Activated CD8-positive, alpha-beta T cell treated with anti-CD3 and anti-CD28 coated beads, Interleukin-2, amount 10 ng/mL, durations not matched to agents 7 days and 5 days (primary cell): ENCODE data around the gene EIF2D. TPM values are rescaled to one million over a fixed set of nuclear protein-coding genes. Genes with fewer than 3 reads are reported as not detected.

Source experiments
- ATAC-seq: fragments of 150-1000 bp; cut with Tn5 transposase; one replicate; pipeline ENCODE4 v1.10.0; 2021; ENCODE audit warnings: moderate library complexity
- CTCF ChIA-PET: fragments of 350-600 bp; sonication (Branson Sonifier 250); formaldehyde crosslinking; loops from one replicate; lab custom pipeline; 2021; ENCODE audit warnings: antibody characterized with exemption; lab: Charles Lee
- POLR2A ChIA-PET: fragments of 350-600 bp; sonication (Branson Sonifier 250); formaldehyde crosslinking; loops from one replicate; lab custom pipeline; 2021; ENCODE audit warnings: antibody characterized with exemption; lab: Charles Lee
- DNase-seq: peaks from one replicate; pipeline ENCODE4 v3.0.0-alpha.2; 2020
- H3K27ac Mint-ChIP-seq: one replicate; pipeline ENCODE4 v1.8.0; 2021; ENCODE audit warnings: mild to moderate bottlenecking, mixed read lengths
- H3K27me3 Mint-ChIP-seq: one replicate; pipeline ENCODE4 v1.8.0; 2021; ENCODE audit warnings: low read depth, mixed read lengths
- H3K36me3 Mint-ChIP-seq: one replicate; pipeline ENCODE4 v1.8.0; 2021; ENCODE audit warnings: low read depth, mixed read lengths
- H3K4me1 Mint-ChIP-seq: one replicate; pipeline ENCODE4 v1.8.0; 2021; ENCODE audit warnings: low read depth, mixed read lengths
- H3K4me3 Mint-ChIP-seq: one replicate; pipeline ENCODE4 v1.8.0; 2021; ENCODE audit warnings: mild to moderate bottlenecking, mixed read lengths
- H3K9me3 Mint-ChIP-seq: one replicate; pipeline ENCODE4 v1.8.0; 2022; ENCODE audit warnings: mixed read lengths; ENCODE audit not compliant: insufficient read depth
- total RNA-seq, 2 experiments: library from RNA; stranded (reverse); gene quantifications; one replicate each; pipeline ENCODE4 v1.2.3, GENCODE V29; 2021

EIF2D gene
- total RNA-seq, 2 experiments from 2014 or later, result 41.6 to 45.1 TPM

- POLR2A ChIA-PET, result interaction anchor here (1.0 to 3.4 kb wide), 5 partner anchors 9 to 18 kb away, joined by 3 to 30 read pairs (median 7); no protein-coding TSS in a partner anchor
- peak overlapping the region; percentile 7 for H3K4me3 Mint-ChIP-seq
Measured at GRCh38 chr1:206569556-206569955, 42.7 kb downstream of the EIF2D start.

GRCh38 chr1:206568779-206569352 lies 43.4 kb downstream of the EIF2D start:
- peak overlapping the region; percentile 79 for H3K27ac Mint-ChIP-seq
- H3K9me3 Mint-ChIP-seq, result no peaks in the 10 kb centered on the region
- POLR2A ChIA-PET, result interaction anchor here (0.7 to 3.4 kb wide), 8 partner anchors 9 to 99 kb away, joined by 3 to 30 read pairs (median 4); partner anchors contain the start of gene IKBKE
- H3K27me3 Mint-ChIP-seq, result no peaks in the 10 kb centered on the region
- H3K4me3 Mint-ChIP-seq, result peak overlapping the region; percentile 62
- ATAC-seq (peak; percentile 31), DNase-seq (no peak)
- H3K36me3 Mint-ChIP-seq, result peaks cover 95% of the 10 kb centered on the region
- CTCF ChIA-PET, result interaction anchor here (0.8 to 23.3 kb wide), 11 partner anchors 9 to 98 kb away, joined by 3 to 728 read pairs (median 6); no protein-coding TSS in a partner anchor
- H3K4me1 Mint-ChIP-seq, result peaks cover 100% of the 10 kb centered on the region

More at GRCh38 chr1:206569556-206569955, 42.7 kb downstream of the EIF2D start:
- CTCF ChIA-PET, result interaction anchor here (1.0 to 23.3 kb wide), 6 partner anchors 9 to 94 kb away, joined by 3 to 728 read pairs (median 14); no protein-coding TSS in a partner anchor
- DNase-seq, result no peak
- Mint-ChIP-seq H3K4me1 (peaks cover 100% of the 10 kb centered on the region), H3K27ac (peak overlapping the region; percentile 79), H3K27me3 (no peaks in the 10 kb centered on the region), H3K9me3 (no peaks in the 10 kb centered on the region), H3K36me3 (peaks cover 95% of the 10 kb centered on the region)
- ATAC-seq, result no peak

GRCh38 chr1:206568256-206568655 lies 44.0 kb downstream of the EIF2D start:
- Mint-ChIP-seq H3K4me3 (peak overlapping the region; percentile 62), H3K27me3 (no peaks in the 10 kb centered on the region), H3K9me3 (no peaks in the 10 kb centered on the region), H3K36me3 (peaks cover 96% of the 10 kb centered on the region), H3K27ac (peak overlapping the region; percentile 90), H3K4me1 (peaks cover 100% of the 10 kb centered on the region)
- ATAC-seq (peak; percentile 17), DNase-seq (no peak)
- ChIA-PET CTCF (interaction anchor here (0.8 to 23.3 kb wide), 10 partner anchors 10 to 97 kb away, joined by 3 to 728 read pairs (median 6); no protein-coding TSS in a partner anchor), POLR2A (interaction anchor here (0.7 to 3.4 kb wide), 8 partner anchors 8 to 98 kb away, joined by 3 to 30 read pairs (median 4); partner anchors contain the start of gene IKBKE)

GRCh38 chr1:206566999-206567398 lies 45.3 kb downstream of the EIF2D start:
- Mint-ChIP-seq H3K36me3 (peaks cover 97% of the 10 kb centered on the region), H3K27ac (peak overlapping the region; percentile 90), H3K4me1 (peaks cover 100% of the 10 kb centered on the region), H3K4me3 (peak overlapping the region; percentile 62), H3K9me3 (no peaks in the 10 kb centered on the region), H3K27me3 (no peaks in the 10 kb centered on the region)
- POLR2A ChIA-PET, result interaction anchor here (1.0 to 6.2 kb wide), 8 partner anchors 9 to 96 kb away, joined by 3 to 60 read pairs (median 6); partner anchors contain the start of genes DYRK3 and RASSF5
- no peak for ATAC-seq
- CTCF ChIA-PET, result interaction anchor here (0.7 to 23.3 kb wide), 6 partner anchors 9 to 88 kb away, joined by 3 to 728 read pairs (median 27); no protein-coding TSS in a partner anchor
- DNase-seq, result no peak

- H3K4me3 Mint-ChIP-seq, result peak overlapping the region; percentile 62
- ATAC-seq (no peak), DNase-seq (no peak)
- no peaks in the 10 kb centered on the region for H3K9me3 Mint-ChIP-seq
- peaks cover 100% of the 10 kb centered on the region for H3K4me1 Mint-ChIP-seq
- ChIA-PET CTCF (interaction anchor here (1.1 to 23.3 kb wide), 5 partner anchors 8 to 75 kb away, joined by 5 to 728 read pairs (median 49); no protein-coding TSS in a partner anchor), POLR2A (interaction anchor here (1.0 to 6.2 kb wide), 7 partner anchors 8 to 69 kb away, joined by 3 to 60 read pairs (median 6); partner anchors contain the start of genes DYRK3 and RASSF5)
- peak overlapping the region; percentile 90 for H3K27ac Mint-ChIP-seq
- H3K36me3 Mint-ChIP-seq, result peaks cover 97% of the 10 kb centered on the region
- H3K27me3 Mint-ChIP-seq, result no peaks in the 10 kb centered on the region
Measured at GRCh38 chr1:206565995-206566394, 46.3 kb downstream of the EIF2D start.

- CTCF ChIA-PET, result interaction anchor here (1.2 to 23.3 kb wide), 5 partner anchors 10 to 101 kb away, joined by 3 to 728 read pairs (median 40); no protein-coding TSS in a partner anchor
- Mint-ChIP-seq H3K27ac (peak overlapping the region; percentile 90), H3K36me3 (peaks cover 99% of the 10 kb centered on the region), H3K9me3 (no peaks in the 10 kb centered on the region), H3K4me1 (peaks cover 88% of the 10 kb centered on the region), H3K27me3 (no peaks in the 10 kb centered on the region), H3K4me3 (peak overlapping the region; percentile 62)
- ATAC-seq, result peak; percentile 14
- POLR2A ChIA-PET, result interaction anchor here (1.3 to 6.2 kb wide), 7 partner anchors 8 to 20 kb away, joined by 4 to 60 read pairs (median 8); no protein-coding TSS in a partner anchor
- DNase-seq, result no peak
Measured at GRCh38 chr1:206563367-206564207, 48.7 kb downstream of the EIF2D start.

GRCh38 chr1:206560007-206560716 lies 52.1 kb downstream of the EIF2D start:
- H3K4me3 Mint-ChIP-seq, result peak overlapping the region; percentile 86
- no peak for ATAC-seq
- H3K9me3 Mint-ChIP-seq, result no peaks in the 10 kb centered on the region
- H3K36me3 Mint-ChIP-seq, result peaks cover 76% of the 10 kb centered on the region
- H3K27me3 Mint-ChIP-seq, result no peaks in the 10 kb centered on the region
- H3K27ac Mint-ChIP-seq, result peak overlapping the region; percentile 82
- H3K4me1 Mint-ChIP-seq, result peaks cover 69% of the 10 kb centered on the region
- ChIA-PET CTCF (interaction anchor here (0.8 to 23.3 kb wide), 7 partner anchors 8 to 98 kb away, joined by 3 to 728 read pairs (median 7); partner anchors contain the start of gene IKBKE), POLR2A (interaction anchor here (0.5 to 11.9 kb wide), 5 partner anchors 8 to 90 kb away, joined by 3 to 276 read pairs (median 5); partner anchors contain the start of gene IKBKE)
- DNase-seq, result no peak

GRCh38 chr1:206559672-206559995 lies 52.6 kb downstream of the EIF2D start:
- H3K4me3 Mint-ChIP-seq, result peak overlapping the region; percentile 86
- DNase-seq (no peak), ATAC-seq (no peak)
- no peaks in the 10 kb centered on the region for H3K9me3 Mint-ChIP-seq
- H3K4me1 Mint-ChIP-seq, result peaks cover 69% of the 10 kb centered on the region
- peaks cover 71% of the 10 kb centered on the region for H3K36me3 Mint-ChIP-seq
- ChIA-PET POLR2A (interaction anchor here (0.5 to 11.9 kb wide), 5 partner anchors 8 to 89 kb away, joined by 3 to 276 read pairs (median 9); partner anchors contain the start of gene IKBKE), CTCF (interaction anchor here (0.8 to 23.3 kb wide), 7 partner anchors 8 to 97 kb away, joined by 3 to 728 read pairs (median 7); partner anchors contain the start of gene IKBKE)
- H3K27ac Mint-ChIP-seq, result peak overlapping the region; percentile 82
- no peaks in the 10 kb centered on the region for H3K27me3 Mint-ChIP-seq

GRCh38 chr1:206558794-206559671 lies 53.2 kb downstream of the EIF2D start:
- Mint-ChIP-seq H3K36me3 (peaks cover 65% of the 10 kb centered on the region), H3K27ac (peak overlapping the region; percentile 82), H3K4me1 (peaks cover 69% of the 10 kb centered on the region), H3K9me3 (no peaks in the 10 kb centered on the region), H3K27me3 (no peaks in the 10 kb centered on the region), H3K4me3 (peak overlapping the region; percentile 86)
- ATAC-seq (no peak), DNase-seq (no peak)
- POLR2A ChIA-PET, result interaction anchor here (0.5 to 11.9 kb wide), 7 partner anchors 7 to 89 kb away, joined by 3 to 276 read pairs (median 9); partner anchors contain the start of gene IKBKE
- CTCF ChIA-PET, result interaction anchor here (0.9 to 23.3 kb wide), 8 partner anchors 7 to 69 kb away, joined by 3 to 728 read pairs (median 6); partner anchors contain the start of gene EIF2D
